ENCODE measurements around the gene CCDC34. TPM values are rescaled to one million over a fixed set of nuclear protein-coding genes. Genes with fewer than 3 reads are reported as not detected.
A peak's percentile ranks its signal among the peaks of the same experiment; 100 is the strongest.

Gene CCDC34
- total and polyA plus RNA-seq, 3 experiments from 2014 or later = 2.3 to 23.0 (median 22.4) TPM

DNA sequence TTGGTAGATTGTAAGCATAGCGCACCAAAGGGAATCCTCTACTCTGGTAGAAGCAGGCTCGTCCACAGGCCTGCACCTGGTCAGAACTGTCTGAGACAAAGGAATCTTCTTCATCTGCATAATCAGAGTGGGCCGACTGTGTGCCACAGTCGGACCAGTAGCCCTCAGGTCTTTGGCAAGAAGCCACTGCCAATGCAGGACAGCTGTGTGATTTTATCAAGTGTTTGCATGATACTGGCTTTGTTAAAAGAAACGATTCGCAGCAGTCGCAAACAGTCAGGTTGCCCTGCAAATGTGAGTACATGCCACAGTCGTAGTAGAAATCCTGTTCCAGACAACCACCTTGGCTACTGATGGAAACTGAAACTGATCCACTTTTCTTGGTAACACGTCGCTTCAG, 4.9 kb upstream of the CCDC34 start:
- Histone ChIP-seq H3K27me3 (ENCODE audit: insufficient read depth, low read length, poor library complexity, severe bottlenecking) (no peaks in the 10 kb centered on the region), H3K4me1 (ENCODE audit: insufficient read depth, low read length) (peaks cover 6% of the 10 kb centered on the region), H3K9me3 (ENCODE audit: low read length) (no peaks in the 10 kb centered on the region), H3K4me3 (ENCODE audit: low read length) (no peak overlapping the region), H3K27ac (ENCODE audit: low read depth, low read length) (no peak overlapping the region), H3K36me3 (ENCODE audit: insufficient read depth, low read length) (no peaks in the 10 kb centered on the region)
- peaks cover 0 to 4% of the 10 kb centered on the region in 2 donors for H3K27me3 Mint-ChIP-seq
- H3K4me1 Mint-ChIP-seq = peaks cover 10% of the 10 kb centered on the region in 3 donors
- POLR2A ChIA-PET = no interaction called here
- no peak overlapping the region for H3K27ac Mint-ChIP-seq
- CTCF ChIA-PET = no interaction called here
- H3K9me3 Mint-ChIP-seq = no peaks in the 10 kb centered on the region
- peaks cover 0 to under 1% (median 0%) of the 10 kb centered on the region in 3 donors for H3K36me3 Mint-ChIP-seq
- no peak overlapping the region for H3K4me3 Mint-ChIP-seq
- no peak for DNase-seq

DNA sequence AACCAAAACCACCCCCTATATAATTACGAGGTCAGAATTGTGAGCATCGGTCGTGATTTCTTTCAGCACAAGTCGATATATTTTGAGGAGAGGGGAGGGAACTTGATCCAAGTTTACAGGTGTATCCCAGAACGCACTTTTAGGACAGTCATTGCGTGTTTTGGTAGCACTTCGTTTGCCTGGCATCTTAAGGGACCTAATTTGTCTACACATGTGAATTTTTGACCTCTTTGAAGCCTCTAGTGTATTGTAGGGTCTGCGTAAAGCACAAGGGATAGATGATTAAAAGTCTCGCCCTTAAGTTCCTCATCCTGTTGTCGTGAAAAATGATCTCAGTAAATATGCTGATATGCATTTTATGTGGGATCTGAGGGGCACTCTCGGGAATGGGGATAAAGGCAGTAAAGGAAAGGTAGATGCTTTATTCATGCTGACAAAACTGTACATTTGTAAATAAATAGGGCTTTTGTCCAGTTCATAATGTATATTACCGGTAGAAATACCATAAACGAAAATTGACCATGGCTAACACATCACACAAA, 632 bp upstream of the CCDC34 start:
- peak overlapping the region; percentile 69 for H3K4me3 ChIP-seq (ENCODE audit: low read length)
- Mint-ChIP-seq H3K9me3 (no peaks in the 10 kb centered on the region), H3K36me3 (peaks cover 0 to 2% (median 0%) of the 10 kb centered on the region in 3 donors), H3K4me3 (peak overlapping the region; percentile 87 to 96 (median 93)), H3K27me3 (peaks cover 0 to 4% of the 10 kb centered on the region in 2 donors), H3K27ac (peak overlapping the region; percentile 79 to 97 (median 88)), H3K4me1 (peaks cover 23 to 38% (median 24%) of the 10 kb centered on the region in 3 donors)
- H3K27ac ChIP-seq (ENCODE audit: low read depth, low read length) = peak overlapping the region; percentile 51
- DNase-seq = no peak
- no peaks in the 10 kb centered on the region for H3K36me3 ChIP-seq (ENCODE audit: insufficient read depth, low read length)
- no peaks in the 10 kb centered on the region for H3K9me3 ChIP-seq (ENCODE audit: low read length)
- POLR2A ChIA-PET = no interaction called here
- H3K27me3 ChIP-seq (ENCODE audit: insufficient read depth, low read length, poor library complexity, severe bottlenecking) = no peaks in the 10 kb centered on the region
- H3K4me1 ChIP-seq (ENCODE audit: insufficient read depth, low read length) = peaks cover 14% of the 10 kb centered on the region
- CTCF ChIA-PET = interaction anchor here (1.2 kb wide), 1 partner anchor 13 kb away, joined by 3 read pairs; no protein-coding TSS in a partner anchor

DNA sequence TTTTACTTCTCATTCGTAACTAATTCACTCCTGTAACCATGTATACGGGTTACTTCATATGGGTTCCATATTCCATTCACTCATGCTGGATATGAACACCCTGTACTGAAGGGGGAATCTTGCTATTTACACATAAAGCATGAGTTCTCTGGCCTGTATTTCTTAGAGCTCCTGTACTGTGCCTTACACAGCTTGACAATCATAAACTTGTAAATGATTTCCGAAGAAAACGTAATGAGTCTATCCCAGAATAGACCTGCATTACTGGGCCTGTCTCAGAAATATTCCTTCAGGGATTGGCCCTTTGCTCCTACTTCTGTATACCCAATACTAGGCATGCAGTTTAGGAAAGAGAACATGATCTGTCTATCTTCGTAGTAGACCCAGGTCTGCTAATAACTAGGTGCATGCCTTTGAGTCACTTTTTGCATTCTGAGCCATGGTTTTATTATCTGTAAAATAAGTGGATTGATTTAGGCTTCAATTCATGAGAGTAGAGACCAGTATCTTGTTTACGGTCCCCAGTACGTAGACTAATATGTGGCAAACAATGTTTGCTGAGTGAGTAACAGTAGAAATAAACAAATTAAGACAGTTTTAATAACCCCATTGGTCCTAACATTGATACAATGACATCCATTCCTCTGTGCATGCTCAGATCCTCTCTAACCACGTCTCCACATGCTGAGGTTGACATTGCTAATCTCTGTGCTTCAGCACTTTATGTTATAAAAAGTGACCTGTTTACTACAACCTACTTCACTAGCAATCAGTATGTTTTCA, 1.2 kb downstream of the CCDC34 start:
- H3K36me3 Mint-ChIP-seq = peaks cover 0 to 2% (median 0%) of the 10 kb centered on the region in 3 donors
- no peak for DNase-seq
- ChIA-PET POLR2A (no interaction called here), CTCF (no interaction called here)
- H3K27me3 Mint-ChIP-seq = no peaks in the 10 kb centered on the region
- peak overlapping the region in 7 of 8 donors; percentile 28 to 91 (median 81) for H3K27ac Mint-ChIP-seq
- H3K36me3 ChIP-seq (ENCODE audit: insufficient read depth, low read length) = no peaks in the 10 kb centered on the region
- H3K27ac ChIP-seq (ENCODE audit: low read depth, low read length) = no peak overlapping the region
- H3K9me3 Mint-ChIP-seq = no peaks in the 10 kb centered on the region
- H3K4me3 Mint-ChIP-seq = peak overlapping the region; percentile 87 to 96 (median 93)
- peaks cover 14% of the 10 kb centered on the region for H3K4me1 ChIP-seq (ENCODE audit: insufficient read depth, low read length)
- peaks cover 23 to 40% (median 24%) of the 10 kb centered on the region in 3 donors for H3K4me1 Mint-ChIP-seq
- H3K4me3 ChIP-seq (ENCODE audit: low read length) = peak overlapping the region; percentile 69
- no peaks in the 10 kb centered on the region for H3K9me3 ChIP-seq (ENCODE audit: low read length)
- H3K27me3 ChIP-seq (ENCODE audit: insufficient read depth, low read length, poor library complexity, severe bottlenecking) = no peaks in the 10 kb centered on the region

DNA sequence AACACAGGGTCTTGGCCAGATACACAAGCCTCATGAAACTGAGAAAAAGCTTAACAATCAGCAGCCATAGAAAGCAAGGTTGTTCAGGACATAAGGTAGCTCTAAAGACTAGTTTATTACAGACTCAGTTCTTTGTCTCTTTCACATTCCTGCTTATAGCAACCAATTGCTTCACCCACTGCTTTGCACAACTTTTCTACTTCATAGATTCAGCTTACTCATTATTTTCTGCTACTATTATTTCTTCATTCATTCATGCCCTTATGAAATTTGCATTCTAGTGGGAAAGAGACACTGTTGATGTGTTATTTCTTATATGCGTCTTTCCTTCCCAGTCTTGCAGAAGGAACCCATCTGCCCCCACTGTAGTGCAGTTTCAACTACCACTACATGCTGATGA, 4.7 kb downstream of the CCDC34 start:
- Mint-ChIP-seq H3K27ac (no peak overlapping the region), H3K4me1 (peaks cover 16 to 34% (median 17%) of the 10 kb centered on the region in 3 donors), H3K36me3 (peaks cover 0 to 3% (median 0%) of the 10 kb centered on the region in 3 donors), H3K27me3 (no peaks in the 10 kb centered on the region), H3K9me3 (no peaks in the 10 kb centered on the region), H3K4me3 (no peak overlapping the region)
- H3K4me3 ChIP-seq (ENCODE audit: low read length) = no peak overlapping the region
- no peaks in the 10 kb centered on the region for H3K36me3 ChIP-seq (ENCODE audit: insufficient read depth, low read length)
- H3K27me3 ChIP-seq (ENCODE audit: insufficient read depth, low read length, poor library complexity, severe bottlenecking) = no peaks in the 10 kb centered on the region
- peaks cover 7% of the 10 kb centered on the region for H3K4me1 ChIP-seq (ENCODE audit: insufficient read depth, low read length)
- no peak overlapping the region for H3K27ac ChIP-seq (ENCODE audit: low read depth, low read length)
- ChIA-PET CTCF (no interaction called here), POLR2A (no interaction called here)
- H3K9me3 ChIP-seq (ENCODE audit: low read length) = no peaks in the 10 kb centered on the region
- DNase-seq = no peak

DNA sequence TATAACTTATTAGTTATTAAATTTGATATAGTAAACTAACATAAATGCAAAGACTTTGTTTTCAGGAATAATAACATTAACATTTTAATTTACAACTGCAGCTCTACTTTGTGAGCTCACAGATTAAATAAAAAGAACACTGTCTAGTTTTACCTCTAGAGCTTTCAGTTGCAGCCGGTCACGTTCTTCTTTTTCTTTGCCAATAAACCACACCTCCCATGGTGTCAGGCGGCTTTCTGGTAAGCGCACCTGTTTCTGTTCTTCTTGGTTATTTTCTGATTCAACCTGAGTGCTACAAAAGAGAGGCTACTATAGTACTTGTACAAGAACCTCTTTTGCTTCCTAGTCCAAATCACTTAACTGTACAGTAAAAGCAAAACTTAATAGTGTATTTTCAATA, 5.8 kb downstream of the CCDC34 start:
- no peak overlapping the region for H3K4me3 Mint-ChIP-seq
- H3K27ac ChIP-seq (ENCODE audit: low read depth, low read length) = no peak overlapping the region
- H3K27me3 Mint-ChIP-seq = no peaks in the 10 kb centered on the region
- no peaks in the 10 kb centered on the region for H3K9me3 Mint-ChIP-seq
- no peak for DNase-seq
- ChIA-PET POLR2A (no interaction called here), CTCF (no interaction called here)
- no peaks in the 10 kb centered on the region for H3K36me3 ChIP-seq (ENCODE audit: insufficient read depth, low read length)
- H3K36me3 Mint-ChIP-seq = peaks cover 0 to 1% (median 0%) of the 10 kb centered on the region in 3 donors
- peaks cover 3% of the 10 kb centered on the region for H3K4me1 ChIP-seq (ENCODE audit: insufficient read depth, low read length)
- no peak overlapping the region for H3K27ac Mint-ChIP-seq
- H3K4me3 ChIP-seq (ENCODE audit: low read length) = no peak overlapping the region
- no peaks in the 10 kb centered on the region for H3K27me3 ChIP-seq (ENCODE audit: insufficient read depth, low read length, poor library complexity, severe bottlenecking)
- no peaks in the 10 kb centered on the region for H3K9me3 ChIP-seq (ENCODE audit: low read length)
- H3K4me1 Mint-ChIP-seq = peaks cover 7 to 25% (median 8%) of the 10 kb centered on the region in 3 donors

DNA sequence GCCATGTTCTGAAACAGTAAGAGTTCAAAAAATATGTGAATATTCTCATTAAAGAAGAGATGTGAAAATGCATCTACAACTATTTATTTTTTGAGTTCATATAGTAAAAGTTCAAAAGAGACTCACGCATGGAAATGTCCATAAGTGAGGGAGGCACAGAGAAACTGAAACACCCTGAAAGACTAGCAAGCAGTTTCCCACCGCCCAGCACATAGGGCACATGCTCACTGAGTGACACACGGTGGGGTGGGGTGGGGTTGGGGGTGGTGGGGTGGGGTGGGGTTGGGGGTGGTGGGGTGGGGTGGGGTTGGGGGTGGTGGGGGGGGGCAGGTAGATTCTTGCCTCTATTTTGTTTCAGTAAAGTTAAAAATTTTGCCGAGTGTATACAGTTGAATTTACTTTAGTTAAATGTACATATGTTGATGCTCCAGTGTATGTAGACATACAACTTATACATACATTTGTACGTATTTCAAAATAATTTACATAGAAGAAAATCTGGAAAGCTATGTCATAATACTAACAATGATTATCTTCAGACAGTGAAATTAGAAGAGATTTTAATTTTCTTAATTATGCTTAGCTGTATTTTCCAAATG, 6.3 kb downstream of the CCDC34 start:
- H3K9me3 Mint-ChIP-seq = no peaks in the 10 kb centered on the region
- Histone ChIP-seq H3K4me1 (ENCODE audit: insufficient read depth, low read length) (no peaks in the 10 kb centered on the region), H3K9me3 (ENCODE audit: low read length) (no peaks in the 10 kb centered on the region), H3K36me3 (ENCODE audit: insufficient read depth, low read length) (no peaks in the 10 kb centered on the region), H3K27ac (ENCODE audit: low read depth, low read length) (no peak overlapping the region), H3K27me3 (ENCODE audit: insufficient read depth, low read length, poor library complexity, severe bottlenecking) (no peaks in the 10 kb centered on the region), H3K4me3 (ENCODE audit: low read length) (no peak overlapping the region)
- CTCF ChIA-PET = no interaction called here
- no peak overlapping the region for H3K27ac Mint-ChIP-seq
- peaks cover 0 to 1% (median 0%) of the 10 kb centered on the region in 3 donors for H3K36me3 Mint-ChIP-seq
- no peak overlapping the region for H3K4me3 Mint-ChIP-seq
- peaks cover 1 to 19% (median 4%) of the 10 kb centered on the region in 3 donors for H3K4me1 Mint-ChIP-seq
- POLR2A ChIA-PET = no interaction called here
- DNase-seq = no peak
- no peaks in the 10 kb centered on the region for H3K27me3 Mint-ChIP-seq

DNA sequence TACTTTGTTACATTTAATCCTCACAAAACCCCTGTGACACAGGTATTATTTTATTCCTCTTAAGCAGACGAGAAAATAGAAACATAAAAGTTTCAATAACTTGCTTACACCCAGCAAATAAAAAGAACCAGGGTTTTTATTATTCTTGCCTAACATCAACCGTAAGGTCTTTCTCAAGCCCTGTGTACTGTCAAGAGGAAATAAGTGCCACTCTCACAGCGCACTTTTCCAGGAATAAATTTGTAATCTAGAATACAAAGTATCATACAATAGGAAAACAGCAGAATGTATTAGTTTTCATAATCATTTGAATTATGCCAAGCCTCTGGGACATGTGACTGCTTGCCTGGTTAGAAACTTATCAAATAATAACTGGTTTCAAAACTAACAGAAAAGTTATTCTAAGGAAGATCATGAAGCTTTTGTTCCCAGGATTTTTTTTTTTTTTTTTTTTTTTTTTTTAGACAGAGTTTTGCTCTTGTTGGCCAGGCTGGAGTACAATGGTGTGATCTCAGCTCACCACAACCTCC, 7.4 kb downstream of the CCDC34 start:
- Histone ChIP-seq H3K4me3 (ENCODE audit: low read length) (no peak overlapping the region), H3K27me3 (ENCODE audit: insufficient read depth, low read length, poor library complexity, severe bottlenecking) (no peaks in the 10 kb centered on the region), H3K9me3 (ENCODE audit: low read length) (no peaks in the 10 kb centered on the region), H3K36me3 (ENCODE audit: insufficient read depth, low read length) (no peaks in the 10 kb centered on the region), H3K27ac (ENCODE audit: low read depth, low read length) (no peak overlapping the region), H3K4me1 (ENCODE audit: insufficient read depth, low read length) (no peaks in the 10 kb centered on the region)
- Mint-ChIP-seq H3K27ac (no peak overlapping the region), H3K4me3 (no peak overlapping the region), H3K36me3 (peaks cover 0 to 1% (median 0%) of the 10 kb centered on the region in 3 donors), H3K4me1 (peaks cover 0 to 12% (median 2%) of the 10 kb centered on the region in 3 donors), H3K27me3 (no peaks in the 10 kb centered on the region), H3K9me3 (no peaks in the 10 kb centered on the region)
- POLR2A ChIA-PET = no interaction called here
- CTCF ChIA-PET = no interaction called here
- no peak for DNase-seq

DNA sequence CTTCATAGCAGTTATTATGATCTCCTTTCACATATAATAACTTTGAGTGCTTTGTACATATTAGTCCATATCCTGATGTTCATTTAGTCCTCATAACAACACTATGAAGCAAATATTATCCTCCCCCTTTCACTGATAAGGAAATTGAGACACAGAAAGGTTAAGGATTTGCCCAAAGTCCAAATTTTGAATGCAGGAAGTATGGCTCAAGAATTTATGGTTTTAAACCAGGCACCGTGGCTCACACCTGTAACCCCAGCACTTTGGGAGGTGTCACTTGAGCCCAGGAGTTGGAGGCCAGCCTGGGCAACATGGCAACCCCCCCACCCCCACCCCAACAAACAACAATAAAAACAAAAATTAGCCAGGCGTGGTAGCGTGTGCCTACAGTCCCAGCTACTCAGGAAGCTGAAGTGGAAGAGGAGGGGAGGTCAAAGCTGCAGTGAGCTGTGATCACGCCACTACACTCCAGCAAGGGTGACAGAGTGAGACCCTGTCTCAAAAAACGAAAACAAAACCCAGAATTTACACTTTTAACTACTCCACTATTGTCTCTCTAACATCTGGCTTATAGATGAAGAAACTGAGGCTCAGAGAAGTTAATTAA, 8.6 kb downstream of the CCDC34 start:
- ChIA-PET CTCF (no interaction called here), POLR2A (no interaction called here)
- H3K9me3 Mint-ChIP-seq = no peaks in the 10 kb centered on the region
- peaks cover 0 to 8% (median 0%) of the 10 kb centered on the region in 3 donors for H3K4me1 Mint-ChIP-seq
- Histone ChIP-seq H3K4me1 (ENCODE audit: insufficient read depth, low read length) (no peaks in the 10 kb centered on the region), H3K9me3 (ENCODE audit: low read length) (no peaks in the 10 kb centered on the region), H3K36me3 (ENCODE audit: insufficient read depth, low read length) (no peaks in the 10 kb centered on the region), H3K27me3 (ENCODE audit: insufficient read depth, low read length, poor library complexity, severe bottlenecking) (no peaks in the 10 kb centered on the region), H3K4me3 (ENCODE audit: low read length) (no peak overlapping the region), H3K27ac (ENCODE audit: low read depth, low read length) (no peak overlapping the region)
- H3K27me3 Mint-ChIP-seq = no peaks in the 10 kb centered on the region
- peaks cover 4 to 8% (median 4%) of the 10 kb centered on the region in 3 donors for H3K36me3 Mint-ChIP-seq
- DNase-seq = no peak
- no peak overlapping the region for H3K4me3 Mint-ChIP-seq
- no peak overlapping the region for H3K27ac Mint-ChIP-seq
